NB4 (cell line): ENCODE results near the gene MEF2A.

Experiments used
- MYC ChIP-seq: IDR thresholded peaks from 2 replicates; pipeline ENCODE4 v1.6.1; 2011; ENCODE audit warnings: low read depth, low read length
- TF ChIP-seq, protein P1 (sequence below): IDR thresholded peaks from one replicate; pipeline ENCODE4 v1.5.1; 2012; ENCODE audit warnings: low read depth, low read length

DNA sequence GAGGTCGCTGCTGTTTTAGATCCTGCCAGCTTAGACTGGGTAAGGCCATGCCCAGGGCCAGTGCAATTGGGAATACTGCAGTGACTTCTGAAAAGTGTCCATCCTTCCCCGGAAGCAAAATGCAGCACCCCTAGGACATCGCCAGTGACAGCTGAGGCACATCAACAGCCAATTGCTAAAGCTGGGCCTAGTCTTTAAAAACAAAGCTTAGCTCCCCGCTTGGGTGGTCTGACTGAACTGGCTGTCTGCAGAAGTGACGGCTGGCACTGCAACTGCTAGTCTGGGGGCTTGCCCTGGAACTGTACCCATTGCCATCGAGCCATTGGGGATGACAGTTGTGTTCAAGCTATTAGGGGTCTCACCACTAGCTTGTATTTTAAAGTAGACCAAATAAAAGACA lies 163.1 kb downstream of the MEF2A start:
- TF ChIP-seq, protein P1, sequence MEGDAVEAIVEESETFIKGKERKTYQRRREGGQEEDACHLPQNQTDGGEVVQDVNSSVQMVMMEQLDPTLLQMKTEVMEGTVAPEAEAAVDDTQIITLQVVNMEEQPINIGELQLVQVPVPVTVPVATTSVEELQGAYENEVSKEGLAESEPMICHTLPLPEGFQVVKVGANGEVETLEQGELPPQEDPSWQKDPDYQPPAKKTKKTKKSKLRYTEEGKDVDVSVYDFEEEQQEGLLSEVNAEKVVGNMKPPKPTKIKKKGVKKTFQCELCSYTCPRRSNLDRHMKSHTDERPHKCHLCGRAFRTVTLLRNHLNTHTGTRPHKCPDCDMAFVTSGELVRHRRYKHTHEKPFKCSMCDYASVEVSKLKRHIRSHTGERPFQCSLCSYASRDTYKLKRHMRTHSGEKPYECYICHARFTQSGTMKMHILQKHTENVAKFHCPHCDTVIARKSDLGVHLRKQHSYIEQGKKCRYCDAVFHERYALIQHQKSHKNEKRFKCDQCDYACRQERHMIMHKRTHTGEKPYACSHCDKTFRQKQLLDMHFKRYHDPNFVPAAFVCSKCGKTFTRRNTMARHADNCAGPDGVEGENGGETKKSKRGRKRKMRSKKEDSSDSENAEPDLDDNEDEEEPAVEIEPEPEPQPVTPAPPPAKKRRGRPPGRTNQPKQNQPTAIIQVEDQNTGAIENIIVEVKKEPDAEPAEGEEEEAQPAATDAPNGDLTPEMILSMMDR = no peak
- TF ChIP-seq MYC = no peak
